ENCODE data around the gene SLC5A2. TPM values are rescaled to one million over a fixed set of nuclear protein-coding genes. Genes with fewer than 3 reads are reported as not detected.

Gene SLC5A2
- total and polyA plus RNA-seq, 2 of the 13 experiments (the other 11 are each of a cell fraction or from before 2014, with no cell fraction given), result 0.24 to 0.97 TPM

GRCh38 chr16:31458073-31458843 is 24.7 kb upstream of the SLC5A2 start (continued):
- TF ChIP-seq ZBTB37 (CRISPR knock-in tag; IDR thresholded peaks at IDR 0.05), result peak; percentile 95
- TF ChIP-seq ZNF350 (CRISPR knock-in tag; IDR thresholded peaks at IDR 0.05; ENCODE audit: borderline replicate concordance, low read depth), result peak; percentile 82; the same call in 1 of the 2 replicates
- TF ChIP-seq, protein P1, sequence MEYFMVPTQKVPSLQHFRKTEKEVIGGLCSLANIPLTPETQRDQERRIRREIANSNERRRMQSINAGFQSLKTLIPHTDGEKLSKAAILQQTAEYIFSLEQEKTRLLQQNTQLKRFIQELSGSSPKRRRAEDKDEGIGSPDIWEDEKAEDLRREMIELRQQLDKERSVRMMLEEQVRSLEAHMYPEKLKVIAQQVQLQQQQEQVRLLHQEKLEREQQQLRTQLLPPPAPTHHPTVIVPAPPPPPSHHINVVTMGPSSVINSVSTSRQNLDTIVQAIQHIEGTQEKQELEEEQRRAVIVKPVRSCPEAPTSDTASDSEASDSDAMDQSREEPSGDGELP (IDR thresholded peaks at IDR 0.05; ENCODE audit: borderline replicate concordance, low read depth), result peak; percentile 67; the same call in 1 of the 2 replicates
- no peak for TF ChIP-seq PRPF4 (IDR thresholded peaks at IDR 0.05; ENCODE audit: low read depth, low read length, poor library complexity, severe bottlenecking)
- TF ChIP-seq, protein P2, sequence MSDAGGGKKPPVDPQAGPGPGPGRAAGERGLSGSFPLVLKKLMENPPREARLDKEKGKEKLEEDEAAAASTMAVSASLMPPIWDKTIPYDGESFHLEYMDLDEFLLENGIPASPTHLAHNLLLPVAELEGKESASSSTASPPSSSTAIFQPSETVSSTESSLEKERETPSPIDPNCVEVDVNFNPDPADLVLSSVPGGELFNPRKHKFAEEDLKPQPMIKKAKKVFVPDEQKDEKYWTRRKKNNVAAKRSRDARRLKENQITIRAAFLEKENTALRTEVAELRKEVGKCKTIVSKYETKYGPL (CRISPR knock-in tag; IDR thresholded peaks at IDR 0.05), result no peak
- peak; percentile 42; the same call in 1 of the 2 replicates for TF ChIP-seq ZSCAN29 (CRISPR knock-in tag; conservative IDR thresholded peaks at IDR 0.05)
- peak; percentile 69; the same call in 1 of the 2 replicates for TF ChIP-seq ZNF329 (CRISPR knock-in tag; IDR thresholded peaks at IDR 0.05; ENCODE audit: low read depth)
- no peak for TF ChIP-seq PTBP1 (IDR thresholded peaks at IDR 0.05; ENCODE audit: low read depth, low read length, poor library complexity, severe bottlenecking)
- peak; percentile 96 for TF ChIP-seq ZNF318 (CRISPR knock-in tag; IDR thresholded peaks at IDR 0.05)
- TF ChIP-seq HOXA9 (CRISPR knock-in tag; IDR thresholded peaks at IDR 0.05; ENCODE audit: borderline replicate concordance), result no peak
- TF ChIP-seq, protein P3, sequence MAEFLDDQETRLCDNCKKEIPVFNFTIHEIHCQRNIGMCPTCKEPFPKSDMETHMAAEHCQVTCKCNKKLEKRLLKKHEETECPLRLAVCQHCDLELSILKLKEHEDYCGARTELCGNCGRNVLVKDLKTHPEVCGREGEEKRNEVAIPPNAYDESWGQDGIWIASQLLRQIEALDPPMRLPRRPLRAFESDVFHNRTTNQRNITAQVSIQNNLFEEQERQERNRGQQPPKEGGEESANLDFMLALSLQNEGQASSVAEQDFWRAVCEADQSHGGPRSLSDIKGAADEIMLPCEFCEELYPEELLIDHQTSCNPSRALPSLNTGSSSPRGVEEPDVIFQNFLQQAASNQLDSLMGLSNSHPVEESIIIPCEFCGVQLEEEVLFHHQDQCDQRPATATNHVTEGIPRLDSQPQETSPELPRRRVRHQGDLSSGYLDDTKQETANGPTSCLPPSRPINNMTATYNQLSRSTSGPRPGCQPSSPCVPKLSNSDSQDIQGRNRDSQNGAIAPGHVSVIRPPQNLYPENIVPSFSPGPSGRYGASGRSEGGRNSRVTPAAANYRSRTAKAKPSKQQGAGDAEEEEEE (CRISPR knock-in tag; IDR thresholded peaks at IDR 0.05; ENCODE audit: borderline replicate concordance), result 0 out of 2 replicates have a peak, but pooled peaks have one; percentile 97
